ENCODE data around the gene GART. TPM values are rescaled to one million over a fixed set of nuclear protein-coding genes. Genes with fewer than 3 reads are reported as not detected.

The GART gene
- total and polyA plus RNA-seq, 2 of the 8 experiments (the other 6 are each of a cell fraction or from before 2014, with no cell fraction given): 23.1 to 231 TPM

DNA sequence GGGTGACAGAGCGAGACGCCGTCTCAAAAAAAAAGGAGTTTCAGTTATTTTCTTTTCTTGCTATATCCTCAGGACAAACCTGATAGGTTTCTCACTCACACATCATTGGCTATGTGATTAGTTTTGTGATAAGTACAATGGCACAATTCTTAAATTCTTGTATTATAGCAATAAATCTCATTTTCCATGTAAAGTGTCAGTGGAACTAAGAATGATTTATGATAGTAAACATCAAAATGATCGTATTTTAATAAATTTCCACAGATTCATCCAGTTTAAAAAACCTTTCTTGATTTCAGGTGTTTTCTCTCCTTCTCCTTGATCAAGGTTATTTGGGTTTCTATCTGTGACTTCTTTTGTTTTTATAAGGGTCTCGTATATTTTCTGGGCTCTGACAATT, 53.9 kb downstream of the GART start:
- Histone ChIP-seq H2AFZ (ENCODE audit: low read length) (no peak overlapping the region), H2AK5ac (ENCODE audit: low read depth, low read length) (no peak overlapping the region), H4K8ac (ENCODE audit: extremely low read depth, insufficient read depth, low read length) (no peak overlapping the region), H4K5ac (ENCODE audit: insufficient read length, low read depth, low read length) (no peak overlapping the region), H3K23ac (ENCODE audit: insufficient read length) (no peak overlapping the region), H3K4me3 (ENCODE audit: extremely low read depth in 1 of 4, insufficient read depth in 2 of 4, low read depth in 3 of 4, low read length in 4 of 4) (no peak overlapping the region), H2BK15ac (ENCODE audit: low read length) (no peak overlapping the region), H3K36me3 (ENCODE audit: control insufficient read depth in 2 of 4, insufficient read depth in 4 of 4, low read length in 3 of 4) (peaks cover 0 to 8% (median 0%) of the 10 kb centered on the region in 4 experiments; a peak in 2 of 8 replicates), H2BK120ac (replicated peaks; ENCODE audit: low read depth, low read length) (no peak overlapping the region), H2BK5ac (ENCODE audit: low read depth, low read length) (no peak overlapping the region), H2BK20ac (ENCODE audit: low read length) (no peak overlapping the region), H3K4me1 (replicated peaks in 1 of 4; ENCODE audit: control insufficient read depth in 3 of 4, insufficient read depth in 4 of 4, low read length in 3 of 4) (no peaks in the 10 kb centered on the region), H3K79me1 (ENCODE audit: low read depth, low read length) (no peaks in the 10 kb centered on the region), H3K27me3 (replicated peaks in 1 of 4; ENCODE audit: control insufficient read depth in 3 of 4, extremely low read depth in 1 of 4, insufficient read depth in 3 of 4, low read length in 3 of 4) (no peaks in the 10 kb centered on the region), H2BK12ac (ENCODE audit: low read depth, low read length) (no peak overlapping the region), H4K91ac (replicated peaks; ENCODE audit: insufficient read length, low read length) (no peak overlapping the region), H3K27ac (ENCODE audit: low read depth, low read length) (no peak overlapping the region), H3K23me2 (ENCODE audit: low read depth, low read length) (peaks cover 7% of the 10 kb centered on the region), H3K9me3 (ENCODE audit: insufficient read depth in 2 of 2, low read depth in 1 of 2, low read length in 1 of 2) (no peaks in the 10 kb centered on the region), H3K4me2 (ENCODE audit: insufficient read depth in 1 of 2, low read depth in 2 of 2, low read length in 2 of 2) (no peak overlapping the region), H3K4ac (replicated peaks; ENCODE audit: insufficient read length, low read depth, low read length) (no peak overlapping the region), H3K18ac (ENCODE audit: extremely low read depth, low read length) (no peak overlapping the region), H3K14ac (ENCODE audit: insufficient read length) (no peak overlapping the region), H3K79me2 (ENCODE audit: control insufficient read depth in 1 of 2, insufficient read depth in 2 of 2, low read length in 2 of 2) (no peaks in the 10 kb centered on the region), H3K9ac (replicated peaks in 1 of 4; ENCODE audit: extremely low read depth in 1 of 4, low read depth in 3 of 4, low read length in 3 of 4) (no peak overlapping the region), H3K56ac (replicated peaks; ENCODE audit: insufficient read length, low read depth, low read length) (no peak overlapping the region), H4K20me1 (replicated peaks in 1 of 2; ENCODE audit: control insufficient read depth in 1 of 2, insufficient read depth in 2 of 2, low read length in 2 of 2) (no peaks in the 10 kb centered on the region)
- ChIA-PET POLR2A (ENCODE audit: partially characterized antibody) (no interaction called here), CTCF (ENCODE audit: partially characterized antibody) (no interaction called here)
- DNase-seq (ENCODE audit: low read depth in 1 of 2, low spot score in 2 of 2): no peak
- TF ChIP-seq, protein P1, sequence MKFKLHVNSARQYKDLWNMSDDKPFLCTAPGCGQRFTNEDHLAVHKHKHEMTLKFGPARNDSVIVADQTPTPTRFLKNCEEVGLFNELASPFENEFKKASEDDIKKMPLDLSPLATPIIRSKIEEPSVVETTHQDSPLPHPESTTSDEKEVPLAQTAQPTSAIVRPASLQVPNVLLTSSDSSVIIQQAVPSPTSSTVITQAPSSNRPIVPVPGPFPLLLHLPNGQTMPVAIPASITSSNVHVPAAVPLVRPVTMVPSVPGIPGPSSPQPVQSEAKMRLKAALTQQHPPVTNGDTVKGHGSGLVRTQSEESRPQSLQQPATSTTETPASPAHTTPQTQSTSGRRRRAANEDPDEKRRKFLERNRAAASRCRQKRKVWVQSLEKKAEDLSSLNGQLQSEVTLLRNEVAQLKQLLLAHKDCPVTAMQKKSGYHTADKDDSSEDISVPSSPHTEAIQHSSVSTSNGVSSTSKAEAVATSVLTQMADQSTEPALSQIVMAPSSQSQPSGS (IDR thresholded peaks at IDR 0.05; ENCODE audit: low read length): no peak
- no peak for TF ChIP-seq POLR2AphosphoS5 (IDR thresholded peaks at IDR 0.05; ENCODE audit: low read depth, low read length)
- TF ChIP-seq SP1 (IDR thresholded peaks at IDR 0.05; ENCODE audit: low read depth, low read length): no peak
- TF ChIP-seq JUN (IDR thresholded peaks at IDR 0.05; ENCODE audit: low read depth, low read length): no peak
- TF ChIP-seq EP300 (IDR thresholded peaks at IDR 0.05; ENCODE audit: borderline replicate concordance in 1 of 2, low read depth in 2 of 2, low read length in 2 of 2): no peak
- no peak for TF ChIP-seq KDM4A (IDR thresholded peaks at IDR 0.05; ENCODE audit: low read depth, low read length, severe bottlenecking)
- no peak for TF ChIP-seq SIN3A (conservative IDR thresholded peaks at IDR 0.05 in 1 of 2, IDR thresholded peaks at IDR 0.05 in 1 of 2; ENCODE audit: low read depth in 1 of 2, low read length in 2 of 2)
- TF ChIP-seq YY1 (IDR thresholded peaks at IDR 0.05; ENCODE audit: low read depth, low read length): no peak
- TF ChIP-seq KDM5A (IDR thresholded peaks at IDR 0.05; ENCODE audit: low read length): no peak
- WGBS, 2 experiments (ENCODE audit: extremely low coverage in 1 of 2, insufficient coverage in 1 of 2, insufficient read length in 1 of 2, insufficient replicate concordance in 2 of 2, low coverage in 1 of 2, low lambda C conversion rate in 2 of 2, missing lambda C conversion rate in 1 of 2): 99% methylated on average over 5 of the region's 5 CpGs; no CpG with 5 or more reads in 1 of the 2 experiments
- FAIRE-seq: no peak
